Common myeloid progenitor, CD34-positive (primary cell): ENCODE measurements around the gene SEMA5A.

Experiments used
- CTCF ChIA-PET: fragments of 350-600 bp; sonication (Branson Sonifier 250); formaldehyde crosslinking; loops from one replicate; lab custom pipeline; 2021; ENCODE audit warnings: antibody characterized with exemption; lab: Charles Lee
- POLR2A ChIA-PET: fragments of 350-600 bp; sonication (Branson Sonifier 250); formaldehyde crosslinking; loops from one replicate; lab custom pipeline; 2021; ENCODE audit warnings: antibody characterized with exemption; lab: Charles Lee
- DNase-seq, 3 donors: peaks; one replicate each; pipeline versions ENCODE4 v3.0.0 to v3.0.0-alpha.2; 2013
- H3K27ac ChIP-seq, 2 experiments: 1 replicate in 1 of 2; 2 replicates in 1 of 2; pipeline ENCODE4 v1.7.0; 2013; ENCODE audit warnings: inconsistent platforms in 2 of 2, low read length in 2 of 2, mild to moderate bottlenecking in 2 of 2, low read depth in 1 of 2, moderate library complexity in 1 of 2; ENCODE audit not compliant: severe bottlenecking in 2 of 2, insufficient read depth in 1 of 2, poor library complexity in 1 of 2
- H3K27me3 ChIP-seq, 5 experiments: replicated peaks in 2 of 5; 1 replicate in 3 of 5; 2 replicates in 2 of 5; pipeline versions ENCODE4 v1.6.1 to v1.7.0; 2013; ENCODE audit warnings: low read length in 4 of 5, mild to moderate bottlenecking in 2 of 5, moderate library complexity in 2 of 5, inconsistent platforms in 1 of 5; ENCODE audit not compliant: insufficient read depth in 5 of 5, control insufficient read depth in 4 of 5
- H3K36me3 ChIP-seq, 4 experiments: 1 replicate in 2 of 4; 2 replicates in 2 of 4; pipeline versions ENCODE4 v1.6.1 to v1.7.0; 2013; ENCODE audit warnings: low read length in 3 of 4, control low read depth in 1 of 4, mild to moderate bottlenecking in 1 of 4; ENCODE audit not compliant: control insufficient read depth in 4 of 4, insufficient read depth in 4 of 4
- H3K4me1 ChIP-seq, 4 experiments: 1 replicate in 3 of 4; 2 replicates in 1 of 4; pipeline versions ENCODE4 v1.6.1 to v1.7.1; 2013; ENCODE audit warnings: low read length in 3 of 4, mild to moderate bottlenecking in 3 of 4, control low read depth in 1 of 4, inconsistent platforms in 1 of 4, moderate library complexity in 1 of 4; ENCODE audit not compliant: control insufficient read depth in 4 of 4, insufficient read depth in 4 of 4; ENCODE audit errors: control extremely low read depth in 1 of 4
- H3K4me3 ChIP-seq, 7 experiments: 1 replicate in 4 of 7; 2 replicates in 3 of 7; pipeline versions ENCODE4 v1.5.1 to v1.7.0; 2013; ENCODE audit warnings: mild to moderate bottlenecking in 7 of 7, low read length in 6 of 7, moderate library complexity in 6 of 7, inconsistent platforms in 2 of 7, low read depth in 2 of 7, control low read depth in 1 of 7; ENCODE audit not compliant: insufficient read depth in 4 of 7, control insufficient read depth in 1 of 7; ENCODE audit errors: extremely low read depth in 1 of 7
- H3K9me3 ChIP-seq, 5 experiments: 1 replicate in 4 of 5; 2 replicates in 1 of 5; pipeline versions ENCODE4 v1.6.1 to v1.7.1; 2013; ENCODE audit warnings: low read length in 4 of 5, mild to moderate bottlenecking in 2 of 5, inconsistent platforms in 1 of 5, low read depth in 1 of 5, moderate library complexity in 1 of 5; ENCODE audit not compliant: control insufficient read depth in 4 of 5, insufficient read depth in 2 of 5; ENCODE audit errors: control extremely low read depth in 1 of 5
- WGBS: methylation state at CpG from one replicate; pipeline ENCODE4 v1.1.5; 2013; ENCODE audit not compliant: insufficient coverage; 5-methylcytosine and 5-hydroxymethylcytosine counted together

SEMA5A gene

GRCh38 chr5:9156282-9156681 is 389.6 kb downstream of the SEMA5A start:
- Histone ChIP-seq H3K27ac (no peak overlapping the region), H3K27me3 (peaks cover 0 to 2% (median 0%) of the 10 kb centered on the region in 5 experiments), H3K4me1 (no peaks in the 10 kb centered on the region), H3K36me3 (no peaks in the 10 kb centered on the region), H3K9me3 (no peaks in the 10 kb centered on the region), H3K4me3 (no peak overlapping the region)
- WGBS: 94% methylated on average over 2 of the region's 2 CpGs
- DNase-seq: peak in 2 of 3 donors; percentile 0 to 10
- ChIA-PET POLR2A (no interaction called here), CTCF (no interaction called here)

DNA sequence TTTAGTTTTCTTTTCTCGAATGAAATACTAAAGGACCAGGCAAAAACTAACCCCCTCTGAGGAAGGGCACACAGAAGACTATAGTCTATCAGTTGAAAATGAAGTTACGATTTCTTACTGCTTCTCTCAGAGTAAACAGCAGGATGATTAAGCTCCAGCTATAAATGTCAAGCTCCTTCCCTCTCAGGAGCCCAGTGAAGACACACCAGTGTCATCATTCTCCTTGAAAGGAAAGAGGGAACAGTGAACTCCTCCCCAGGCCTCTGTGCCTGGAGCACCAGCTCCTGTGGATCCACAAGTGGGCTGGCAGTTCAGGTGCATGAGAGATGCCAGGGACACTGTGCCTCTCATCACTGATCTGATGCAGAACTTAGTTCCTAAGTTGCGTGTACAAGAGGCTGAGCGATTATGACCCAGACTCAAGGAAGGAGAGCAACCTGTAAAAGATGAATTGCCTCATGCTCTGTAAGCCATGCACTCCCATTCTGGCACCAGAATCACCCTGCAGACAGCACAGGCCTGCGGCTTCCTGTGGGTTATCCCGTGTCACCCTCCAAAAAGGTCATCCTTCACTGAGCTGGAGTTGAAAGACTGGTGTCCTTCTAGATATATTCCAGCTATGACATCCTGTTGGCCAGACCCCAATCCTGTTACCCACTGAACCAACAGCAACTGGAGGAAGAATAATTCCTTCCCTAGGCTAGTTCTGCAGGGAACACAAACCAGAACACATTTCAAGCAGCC is 394.0 kb downstream of the SEMA5A start:
- no peaks in the 10 kb centered on the region for H3K9me3 ChIP-seq
- no peaks in the 10 kb centered on the region for H3K4me1 ChIP-seq
- H3K27me3 ChIP-seq: no peaks in the 10 kb centered on the region
- no peak for DNase-seq
- no peak overlapping the region for H3K4me3 ChIP-seq
- no peaks in the 10 kb centered on the region for H3K36me3 ChIP-seq
- CTCF ChIA-PET: no interaction called here
- WGBS: 81% methylated on average over 5 of the region's 6 CpGs
- no peak overlapping the region for H3K27ac ChIP-seq
- POLR2A ChIA-PET: no interaction called here

DNA sequence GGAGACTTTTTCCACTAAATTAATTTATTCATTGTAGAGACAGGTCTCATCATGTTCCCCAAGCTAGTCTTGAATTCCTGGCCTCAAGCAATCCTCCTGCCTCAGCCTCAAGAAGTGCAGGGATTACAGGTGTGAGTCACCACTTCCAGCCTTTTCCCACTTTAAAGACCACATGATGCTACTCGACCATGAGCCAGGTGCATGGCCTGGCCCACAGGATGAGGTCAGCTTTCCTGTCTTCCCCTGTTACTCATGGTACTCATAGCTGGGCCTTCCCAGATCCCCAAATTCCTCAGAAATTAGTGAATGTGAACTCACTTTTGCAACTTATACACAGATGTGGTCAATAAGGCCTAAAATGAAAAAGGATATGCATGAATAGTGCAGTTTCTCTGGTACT is 395.9 kb downstream of the SEMA5A start:
- H3K9me3 ChIP-seq: no peaks in the 10 kb centered on the region
- POLR2A ChIA-PET: no interaction called here
- 83% methylated on average over 1 of the region's 1 CpG for WGBS
- no peak overlapping the region for H3K4me3 ChIP-seq
- no peaks in the 10 kb centered on the region for H3K4me1 ChIP-seq
- CTCF ChIA-PET: no interaction called here
- no peaks in the 10 kb centered on the region for H3K36me3 ChIP-seq
- H3K27ac ChIP-seq: no peak overlapping the region
- DNase-seq: no peak
- no peaks in the 10 kb centered on the region for H3K27me3 ChIP-seq

DNA sequence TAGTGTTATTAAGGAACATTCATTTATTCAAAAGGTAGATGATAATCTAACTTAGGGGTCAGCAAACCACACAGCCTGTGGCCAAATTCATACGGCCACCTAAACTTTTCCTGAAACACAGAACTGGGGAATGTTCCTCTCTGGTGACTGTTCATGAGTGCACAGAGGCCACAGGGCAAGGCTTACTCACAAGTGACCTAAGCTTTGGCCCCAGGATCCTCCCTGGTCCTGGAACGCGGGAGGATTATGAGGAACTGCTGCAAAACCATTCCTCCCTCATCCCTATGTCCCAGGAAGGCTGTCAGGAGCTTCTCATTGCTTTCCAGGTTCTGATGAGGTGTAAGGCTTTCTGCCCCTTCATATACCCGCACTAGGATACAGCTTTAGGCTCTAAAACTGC is 397.6 kb downstream of the SEMA5A start:
- ChIA-PET POLR2A (no interaction called here), CTCF (no interaction called here)
- no peak for DNase-seq
- Histone ChIP-seq H3K4me3 (no peak overlapping the region), H3K36me3 (no peaks in the 10 kb centered on the region), H3K27ac (no peak overlapping the region), H3K27me3 (no peaks in the 10 kb centered on the region), H3K9me3 (peaks cover 0 to 2% (median 0%) of the 10 kb centered on the region in 5 experiments), H3K4me1 (no peaks in the 10 kb centered on the region)
- WGBS: 75% methylated on average over 4 of the region's 4 CpGs

DNA sequence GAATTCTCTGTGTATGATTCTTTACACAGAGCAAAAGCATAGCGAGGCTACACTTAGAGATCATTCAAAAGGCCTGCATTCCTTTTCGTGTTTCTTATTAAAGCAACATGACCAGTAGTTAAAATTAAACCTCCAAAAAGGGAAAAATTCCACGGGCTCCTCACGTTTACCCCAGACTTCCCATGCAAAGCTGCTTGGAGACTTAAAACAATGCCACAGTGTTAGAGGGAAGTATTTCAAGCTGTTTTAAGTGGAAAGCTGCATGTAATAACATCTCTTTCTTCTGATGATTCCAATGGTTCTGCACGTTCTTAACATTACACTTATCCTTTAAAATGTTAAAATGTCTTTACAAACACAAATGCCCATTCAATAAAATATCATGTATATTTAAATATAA is 405.2 kb downstream of the SEMA5A start:
- 80% methylated on average over 1 of the region's 5 CpGs for WGBS
- ChIA-PET CTCF (no interaction called here), POLR2A (no interaction called here)
- H3K4me1 ChIP-seq: no peaks in the 10 kb centered on the region
- H3K27ac ChIP-seq: no peak overlapping the region
- H3K4me3 ChIP-seq: no peak overlapping the region
- DNase-seq: no peak
- H3K36me3 ChIP-seq: no peaks in the 10 kb centered on the region
- peaks cover 0 to 2% (median 0%) of the 10 kb centered on the region in 5 experiments for H3K9me3 ChIP-seq
- no peaks in the 10 kb centered on the region for H3K27me3 ChIP-seq

DNA sequence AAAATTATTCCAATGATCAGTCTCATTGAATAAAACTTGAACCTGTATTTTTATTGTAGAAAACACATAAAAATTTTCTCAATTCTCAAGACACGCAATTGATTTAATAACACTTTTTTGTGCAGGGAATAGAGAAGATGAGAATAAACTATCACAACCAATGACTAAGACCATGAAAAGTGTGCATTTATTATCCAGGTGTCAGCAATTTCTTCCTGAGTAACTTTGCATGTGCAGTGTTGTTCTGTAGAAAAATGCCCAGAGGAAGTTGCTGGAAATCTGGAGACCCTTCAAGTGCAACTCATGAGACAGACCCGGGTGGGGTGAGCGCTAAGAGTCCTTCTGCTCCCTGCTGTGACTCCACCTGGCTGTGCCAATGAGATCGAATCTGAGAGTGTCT is 405.7 kb downstream of the SEMA5A start:
- Histone ChIP-seq H3K27me3 (no peaks in the 10 kb centered on the region), H3K27ac (no peak overlapping the region), H3K4me1 (no peaks in the 10 kb centered on the region), H3K36me3 (no peaks in the 10 kb centered on the region), H3K4me3 (no peak overlapping the region), H3K9me3 (peaks cover 0 to 2% (median 0%) of the 10 kb centered on the region in 5 experiments)
- ChIA-PET POLR2A (no interaction called here), CTCF (no interaction called here)
- no peak for DNase-seq
- WGBS: 86% methylated on average over 2 of the region's 4 CpGs

DNA sequence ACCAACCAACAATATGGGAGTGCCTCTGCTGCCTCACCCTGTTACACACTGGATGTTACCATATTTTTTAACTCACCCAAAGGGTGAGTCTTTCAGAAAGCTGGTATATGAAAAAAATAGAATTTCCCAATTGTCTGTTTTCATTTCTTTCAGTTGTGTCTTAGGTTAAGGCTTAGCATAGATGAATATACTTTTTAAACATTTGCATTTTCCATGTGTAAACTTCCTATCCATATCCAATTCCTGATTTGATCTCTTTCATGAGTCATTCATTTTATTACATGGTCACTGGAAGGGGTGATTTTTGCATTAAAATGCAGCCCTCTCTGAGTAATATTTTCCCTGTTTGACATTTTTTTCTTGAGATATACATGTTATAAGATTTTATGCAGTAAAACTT is 406.5 kb downstream of the SEMA5A start:
- Histone ChIP-seq H3K27me3 (no peaks in the 10 kb centered on the region), H3K27ac (no peak overlapping the region), H3K36me3 (no peaks in the 10 kb centered on the region), H3K9me3 (no peaks in the 10 kb centered on the region), H3K4me1 (no peaks in the 10 kb centered on the region), H3K4me3 (no peak overlapping the region)
- CTCF ChIA-PET: no interaction called here
- DNase-seq: no peak
- POLR2A ChIA-PET: no interaction called here
